ENCODE results near the gene FOLR1.
"Not testable (repeated sequence)": the region's sequence is repeated elsewhere in the genome, so short reads cannot be mapped to it uniquely, and the experiment has no call there.

The FOLR1 gene

DNA sequence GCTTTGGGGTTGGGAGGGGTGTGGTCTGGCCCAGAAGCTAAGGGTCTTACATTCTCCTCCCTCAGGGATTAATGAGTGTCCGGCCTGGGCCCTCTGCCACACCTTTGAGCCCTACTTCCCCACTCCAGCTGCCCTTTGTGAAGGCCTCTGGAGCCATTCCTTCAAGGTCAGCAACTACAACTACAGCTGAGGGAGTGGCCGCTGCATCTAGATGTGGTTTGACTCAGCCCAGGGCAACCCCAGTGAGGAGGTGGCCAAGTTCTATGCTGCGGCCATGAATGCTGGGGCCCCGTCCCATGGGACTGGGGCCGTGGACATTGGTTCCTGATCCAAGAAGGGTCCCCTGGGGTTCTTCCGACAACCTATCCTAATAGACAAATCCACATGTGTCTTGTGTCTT, 14.3 kb upstream of the FOLR1 start:
- Histone ChIP-seq H3K4me3 (no peak overlapping the region), H3K27ac (no peak overlapping the region)
- TF ChIP-seq, protein P1, sequence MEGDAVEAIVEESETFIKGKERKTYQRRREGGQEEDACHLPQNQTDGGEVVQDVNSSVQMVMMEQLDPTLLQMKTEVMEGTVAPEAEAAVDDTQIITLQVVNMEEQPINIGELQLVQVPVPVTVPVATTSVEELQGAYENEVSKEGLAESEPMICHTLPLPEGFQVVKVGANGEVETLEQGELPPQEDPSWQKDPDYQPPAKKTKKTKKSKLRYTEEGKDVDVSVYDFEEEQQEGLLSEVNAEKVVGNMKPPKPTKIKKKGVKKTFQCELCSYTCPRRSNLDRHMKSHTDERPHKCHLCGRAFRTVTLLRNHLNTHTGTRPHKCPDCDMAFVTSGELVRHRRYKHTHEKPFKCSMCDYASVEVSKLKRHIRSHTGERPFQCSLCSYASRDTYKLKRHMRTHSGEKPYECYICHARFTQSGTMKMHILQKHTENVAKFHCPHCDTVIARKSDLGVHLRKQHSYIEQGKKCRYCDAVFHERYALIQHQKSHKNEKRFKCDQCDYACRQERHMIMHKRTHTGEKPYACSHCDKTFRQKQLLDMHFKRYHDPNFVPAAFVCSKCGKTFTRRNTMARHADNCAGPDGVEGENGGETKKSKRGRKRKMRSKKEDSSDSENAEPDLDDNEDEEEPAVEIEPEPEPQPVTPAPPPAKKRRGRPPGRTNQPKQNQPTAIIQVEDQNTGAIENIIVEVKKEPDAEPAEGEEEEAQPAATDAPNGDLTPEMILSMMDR (IDR thresholded peaks at IDR 0.05): no peak
- DNase-seq (ENCODE audit: low spot score): no peak

DNA sequence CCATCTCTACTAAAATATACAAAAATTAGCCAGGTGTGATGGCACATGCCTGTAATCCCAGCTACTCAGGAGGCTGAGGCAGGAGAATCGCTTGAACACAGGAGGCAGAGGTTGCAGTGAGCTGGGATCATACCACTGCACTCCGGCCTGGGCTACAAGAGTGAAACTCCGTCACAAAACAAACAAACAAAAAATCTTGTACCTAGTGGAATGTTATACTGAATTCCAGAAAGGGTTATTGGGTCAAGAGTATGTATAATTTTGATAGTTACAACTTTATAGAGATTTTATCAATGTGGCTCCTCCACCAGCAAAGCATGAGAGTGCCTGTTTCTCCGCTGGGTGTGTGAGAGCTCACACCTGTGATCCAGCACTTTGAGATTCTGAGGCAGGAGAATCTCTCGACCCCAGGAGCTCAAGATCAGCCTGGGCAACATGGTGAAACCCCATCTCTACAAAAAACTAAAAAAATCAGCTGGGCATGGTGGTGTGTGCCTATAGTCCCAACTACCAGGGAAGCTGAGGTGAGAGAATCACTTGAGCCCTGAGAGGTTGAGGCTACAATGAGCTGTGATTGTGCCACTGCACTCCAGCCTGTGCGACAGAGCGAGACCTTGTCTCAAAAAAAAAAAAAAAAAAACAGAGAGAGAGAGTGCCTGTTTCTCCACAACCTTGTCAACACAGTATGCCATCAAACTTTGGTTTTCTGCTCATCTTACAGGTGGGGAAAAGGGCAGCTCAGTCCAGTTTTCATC, 12.7 kb upstream of the FOLR1 start:
- Histone ChIP-seq H3K4me3 (no peak overlapping the region), H3K27ac (no peak overlapping the region)
- TF ChIP-seq, protein P1 (IDR thresholded peaks at IDR 0.05): no peak
- DNase-seq (ENCODE audit: low spot score): no peak

DNA sequence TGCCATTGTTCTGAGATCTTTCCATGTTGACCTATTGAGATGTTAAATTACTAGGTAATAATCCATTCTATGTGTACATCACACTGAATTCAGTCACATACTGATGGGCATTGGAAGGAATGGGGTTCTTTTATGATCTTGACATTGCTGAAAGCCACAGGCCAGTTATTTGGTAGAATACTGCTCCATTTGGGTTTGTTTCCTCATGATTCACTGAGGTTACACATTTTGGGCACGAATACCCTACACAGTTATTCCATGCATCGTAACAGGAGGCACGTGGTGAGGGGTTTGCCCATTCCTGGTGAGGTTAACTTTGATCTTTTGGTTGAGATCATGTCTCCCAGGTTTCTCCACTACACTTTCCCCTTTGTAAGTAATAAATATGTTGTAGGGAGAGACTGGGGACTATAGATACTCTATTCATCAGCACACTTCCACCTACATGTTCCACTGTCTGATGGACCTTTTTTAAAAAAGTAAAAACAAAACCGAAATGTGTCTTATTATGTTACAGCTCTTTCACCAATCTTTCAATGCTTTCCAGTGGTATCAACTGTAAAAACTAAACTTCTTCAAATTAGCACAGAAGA, 12.0 kb upstream of the FOLR1 start:
- no peak overlapping the region for H3K27ac ChIP-seq
- TF ChIP-seq, protein P1 (IDR thresholded peaks at IDR 0.05): no peak
- no peak overlapping the region for H3K4me3 ChIP-seq
- no peak for DNase-seq (ENCODE audit: low spot score)

DNA sequence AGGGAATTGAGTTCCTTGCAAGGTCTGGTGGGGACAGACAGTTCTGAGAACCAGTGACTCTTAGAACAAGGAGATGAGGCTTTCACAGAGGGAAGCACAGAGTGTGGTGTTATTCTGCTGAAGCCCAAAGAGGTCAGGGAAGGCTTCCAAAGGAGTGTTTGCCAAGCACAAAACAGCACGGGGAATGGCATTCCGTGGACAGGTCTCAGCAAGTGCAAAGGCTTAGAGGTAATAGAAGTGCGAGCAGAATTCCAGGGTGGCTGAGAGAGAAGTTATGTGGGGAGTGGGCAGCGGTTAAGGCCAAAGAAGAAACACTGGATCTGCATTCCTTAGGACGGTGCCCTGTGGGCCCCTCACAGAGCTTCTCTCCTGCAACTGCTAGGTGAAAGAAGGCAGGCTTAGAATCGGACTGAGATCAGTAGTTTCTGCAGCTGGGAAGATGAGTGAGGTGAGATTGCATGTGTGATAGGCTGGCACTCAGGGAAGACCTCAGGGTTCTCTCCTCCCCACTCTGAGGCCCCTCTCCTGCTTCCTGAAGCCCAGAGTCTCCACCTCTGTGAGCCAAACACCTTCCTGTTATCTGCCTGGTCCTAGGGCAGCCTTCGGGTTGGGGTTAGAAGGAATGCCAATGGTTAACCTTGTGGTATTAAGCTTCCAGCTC, 10.9 kb upstream of the FOLR1 start:
- DNase-seq (ENCODE audit: low spot score); H3K4me3 ChIP-seq; H3K27ac ChIP-seq: not testable (repeated sequence)

DNA sequence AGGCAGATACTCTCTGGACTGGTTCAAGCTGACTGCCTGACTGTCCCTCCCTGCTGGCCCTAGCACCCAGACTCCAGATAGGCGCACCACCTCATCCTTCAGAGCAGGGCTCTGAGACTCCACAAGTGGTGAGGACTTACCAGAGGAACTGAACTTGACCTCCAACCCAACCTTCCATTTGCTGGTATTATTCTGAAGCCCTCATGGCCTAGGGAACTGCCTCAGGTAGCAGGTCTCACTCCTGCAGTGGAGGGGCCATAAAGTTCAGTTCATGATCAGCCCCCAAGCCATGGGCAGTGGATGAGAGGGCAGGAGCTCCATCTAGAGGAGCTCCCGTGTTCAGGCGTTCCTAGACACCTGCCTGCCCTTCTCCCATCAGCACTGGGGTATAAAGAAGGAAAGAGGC, 10.4 kb upstream of the FOLR1 start:
- not testable (repeated sequence) for H3K27ac ChIP-seq; H3K4me3 ChIP-seq; DNase-seq (ENCODE audit: low spot score)

DNA sequence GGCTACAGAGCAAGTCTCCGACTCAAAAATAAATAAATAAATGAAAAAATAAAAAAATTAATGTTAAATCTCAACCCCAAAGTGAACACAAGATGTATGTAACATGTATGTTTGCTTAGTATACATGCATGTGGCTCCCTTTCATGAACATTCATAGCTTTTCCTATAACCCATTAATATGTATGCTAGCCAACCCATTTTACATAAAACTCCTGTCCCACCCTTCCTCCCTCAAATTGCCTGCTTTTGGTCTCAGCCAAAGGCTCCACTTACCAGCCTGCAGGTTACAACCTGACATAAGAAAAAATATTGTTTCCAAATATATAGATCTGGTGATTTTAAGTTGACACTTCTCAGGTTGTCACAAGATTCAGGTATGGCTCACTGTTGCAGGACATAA, 3.7 kb upstream of the FOLR1 start:
- DNase-seq (ENCODE audit: low spot score): no peak
- TF ChIP-seq, protein P1 (IDR thresholded peaks at IDR 0.05): no peak
- H3K4me3 ChIP-seq: no peak overlapping the region
- H3K27ac ChIP-seq: no peak overlapping the region

DNA sequence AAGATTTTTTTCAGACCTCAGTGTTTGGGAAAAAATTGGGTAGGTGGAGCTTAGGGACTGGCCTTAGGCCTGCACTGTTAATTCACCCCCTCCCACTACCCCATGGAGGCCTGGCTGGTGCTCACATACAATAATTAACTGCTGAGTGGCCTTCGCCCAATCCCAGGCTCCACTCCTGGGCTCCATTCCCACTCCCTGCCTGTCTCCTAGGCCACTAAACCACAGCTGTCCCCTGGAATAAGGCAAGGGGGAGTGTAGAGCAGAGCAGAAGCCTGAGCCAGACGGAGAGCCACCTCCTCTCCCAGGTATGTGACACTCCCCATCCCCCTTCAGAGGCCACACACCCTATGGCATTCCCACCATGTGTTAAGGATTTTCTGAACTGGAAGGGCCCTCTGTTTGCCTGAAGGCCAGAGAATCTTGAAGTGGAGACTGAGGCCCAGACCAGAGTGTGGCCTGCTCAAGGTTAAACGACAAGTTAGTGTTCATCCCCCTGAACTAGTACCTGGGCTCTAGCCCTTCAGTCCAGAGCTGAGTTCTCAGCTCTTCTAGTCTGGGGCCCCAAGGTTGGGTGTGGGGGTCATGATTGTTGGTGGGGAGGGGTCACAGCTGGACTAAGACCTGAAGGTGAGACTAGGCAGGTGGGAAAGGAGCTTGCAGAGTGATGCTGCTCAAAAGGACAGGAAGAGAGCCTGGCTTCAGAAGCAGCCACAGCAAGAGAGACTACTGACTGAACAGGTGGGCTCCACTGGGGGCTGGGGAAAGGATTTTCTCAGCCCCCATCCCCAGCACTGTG, 2.3 kb upstream of the FOLR1 start:
- H3K27ac ChIP-seq: no peak overlapping the region
- H3K4me3 ChIP-seq: no peak overlapping the region
- peak; percentile 64 for DNase-seq (ENCODE audit: low spot score)
- TF ChIP-seq, protein P1 (IDR thresholded peaks at IDR 0.05): no peak

Data from coronary artery (tissue), 2 donors.